Measurements from ENCODE around the gene NOM1.
"Not testable (repeated sequence)": the region's sequence is repeated elsewhere in the genome, so short reads cannot be mapped to it uniquely, and the experiment has no call there.

NOM1 gene

GRCh38 chr7:156932006-156932405, 17.5 kb upstream of the NOM1 start:
- no peak overlapping the region for H3K27ac ChIP-seq
- TF ChIP-seq, protein P1, sequence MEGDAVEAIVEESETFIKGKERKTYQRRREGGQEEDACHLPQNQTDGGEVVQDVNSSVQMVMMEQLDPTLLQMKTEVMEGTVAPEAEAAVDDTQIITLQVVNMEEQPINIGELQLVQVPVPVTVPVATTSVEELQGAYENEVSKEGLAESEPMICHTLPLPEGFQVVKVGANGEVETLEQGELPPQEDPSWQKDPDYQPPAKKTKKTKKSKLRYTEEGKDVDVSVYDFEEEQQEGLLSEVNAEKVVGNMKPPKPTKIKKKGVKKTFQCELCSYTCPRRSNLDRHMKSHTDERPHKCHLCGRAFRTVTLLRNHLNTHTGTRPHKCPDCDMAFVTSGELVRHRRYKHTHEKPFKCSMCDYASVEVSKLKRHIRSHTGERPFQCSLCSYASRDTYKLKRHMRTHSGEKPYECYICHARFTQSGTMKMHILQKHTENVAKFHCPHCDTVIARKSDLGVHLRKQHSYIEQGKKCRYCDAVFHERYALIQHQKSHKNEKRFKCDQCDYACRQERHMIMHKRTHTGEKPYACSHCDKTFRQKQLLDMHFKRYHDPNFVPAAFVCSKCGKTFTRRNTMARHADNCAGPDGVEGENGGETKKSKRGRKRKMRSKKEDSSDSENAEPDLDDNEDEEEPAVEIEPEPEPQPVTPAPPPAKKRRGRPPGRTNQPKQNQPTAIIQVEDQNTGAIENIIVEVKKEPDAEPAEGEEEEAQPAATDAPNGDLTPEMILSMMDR (IDR thresholded peaks at IDR 0.05) = no peak
- TF ChIP-seq ZFX (IDR thresholded peaks at IDR 0.05; ENCODE audit: borderline replicate concordance) = no peak

- H3K27ac ChIP-seq = no peak overlapping the region
- no peak for TF ChIP-seq ZFX (IDR thresholded peaks at IDR 0.05; ENCODE audit: borderline replicate concordance)
- TF ChIP-seq, protein P1 (IDR thresholded peaks at IDR 0.05) = no peak
Measured at GRCh38 chr7:156935250-156935649, 14.3 kb upstream of the NOM1 start.

DNA sequence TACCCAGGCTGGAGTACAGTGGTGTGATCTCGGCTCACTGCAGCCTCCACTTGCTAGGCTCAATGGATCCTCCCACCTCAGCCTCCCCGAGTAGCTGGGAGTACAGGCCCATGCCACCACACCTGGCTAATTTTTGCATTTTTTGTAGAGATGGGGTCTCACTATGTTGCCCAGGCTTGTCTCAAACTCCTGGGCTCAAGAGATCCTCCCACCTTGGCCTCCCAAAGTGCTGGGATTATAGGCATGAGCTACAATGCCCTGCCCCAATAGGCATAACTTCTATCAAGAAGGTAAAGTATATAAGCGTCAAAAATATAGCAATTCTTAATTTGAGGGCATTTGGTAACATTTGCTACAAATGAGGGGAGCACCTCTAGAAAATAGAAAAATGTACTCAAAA, 12.7 kb upstream of the NOM1 start:
- H3K27ac ChIP-seq = not testable (repeated sequence)

DNA sequence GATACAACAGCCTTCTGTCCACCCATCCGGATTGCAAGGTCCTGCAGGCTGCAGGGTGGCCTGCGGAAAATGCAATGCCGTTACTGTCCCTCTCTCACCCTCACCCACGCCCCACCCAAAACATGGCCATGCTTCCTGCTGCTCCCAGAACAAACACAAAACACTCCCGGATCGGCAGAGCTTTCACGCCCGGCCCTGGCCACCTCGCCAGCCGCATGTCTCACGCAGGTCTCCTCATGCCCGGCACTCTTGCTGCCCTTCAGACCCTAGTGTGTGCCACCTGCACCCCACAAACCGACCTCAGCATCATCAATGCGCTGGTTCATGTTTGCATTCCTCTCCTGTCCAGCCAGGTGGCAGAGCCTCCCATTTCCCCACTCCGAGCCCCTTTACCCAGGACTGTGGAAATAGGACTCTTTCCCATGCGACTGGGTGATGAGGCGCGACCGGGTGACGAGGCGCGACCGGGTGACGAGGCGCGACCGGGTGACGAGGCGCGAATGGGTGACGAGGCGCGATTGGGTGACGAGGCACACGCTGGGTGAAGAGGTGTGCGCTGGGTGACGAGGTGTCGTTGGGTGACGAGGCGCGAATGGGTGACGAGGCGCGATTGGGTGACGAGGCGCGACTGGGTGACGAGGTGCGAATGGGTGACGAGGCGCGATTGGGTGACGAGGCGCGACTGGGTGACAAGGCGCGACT, 8.9 kb upstream of the NOM1 start:
- TF ChIP-seq ZFX (IDR thresholded peaks at IDR 0.05; ENCODE audit: borderline replicate concordance) = no peak
- TF ChIP-seq, protein P1 (IDR thresholded peaks at IDR 0.05) = no peak

DNA sequence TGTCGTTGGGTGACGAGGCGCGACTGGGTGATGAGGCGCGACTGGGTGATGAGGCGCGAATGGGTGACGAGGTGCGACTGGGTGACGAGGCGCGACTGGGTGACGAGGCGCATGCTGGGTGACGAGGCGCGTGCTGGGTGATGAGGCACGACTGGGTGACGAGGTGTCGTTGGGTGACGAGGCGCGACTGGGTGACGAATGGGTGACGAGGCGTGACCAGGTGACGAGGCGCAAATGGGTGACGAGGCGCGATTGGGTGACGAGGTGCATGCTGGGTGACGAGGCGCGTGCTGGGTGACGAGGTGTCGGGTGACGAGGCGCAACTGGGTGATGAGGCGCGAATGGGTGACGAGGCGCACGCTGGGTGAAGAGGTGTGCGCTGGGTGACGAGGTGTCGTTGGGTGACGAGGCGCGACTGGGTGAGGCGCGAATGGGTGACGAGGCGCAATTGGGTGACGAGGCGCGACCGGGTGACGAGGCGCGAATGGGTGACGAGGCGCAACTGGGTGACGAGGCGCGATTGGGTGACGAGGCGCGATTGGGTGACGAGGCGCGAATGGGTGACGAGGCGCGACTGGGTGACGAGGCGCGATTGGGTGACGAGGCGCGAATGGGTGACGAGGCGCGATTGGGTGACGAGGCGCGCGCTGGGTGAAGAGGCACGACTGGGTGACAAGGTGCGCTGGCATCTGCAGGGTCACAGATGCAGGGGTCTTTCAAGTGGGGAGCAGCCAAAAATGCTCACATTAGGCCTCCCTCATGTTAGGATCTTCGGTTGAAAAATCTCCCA, 7.9 kb upstream of the NOM1 start:
- TF ChIP-seq, protein P1 (IDR thresholded peaks at IDR 0.05) = no peak
- no peak for TF ChIP-seq ZFX (IDR thresholded peaks at IDR 0.05; ENCODE audit: borderline replicate concordance)
- H3K27ac ChIP-seq = no peak overlapping the region

More for the DNA sequence above, 8.9 kb upstream of the NOM1 start:
- no peak overlapping the region for H3K27ac ChIP-seq

- TF ChIP-seq, protein P1 (IDR thresholded peaks at IDR 0.05) = no peak
- TF ChIP-seq ZFX (IDR thresholded peaks at IDR 0.05; ENCODE audit: borderline replicate concordance) = no peak
- no peak overlapping the region for H3K27ac ChIP-seq
Measured at GRCh38 chr7:156942708-156943090, 6.8 kb upstream of the NOM1 start.

GRCh38 chr7:156943091-156944041, 6.1 kb upstream of the NOM1 start:
- no peak for TF ChIP-seq ZFX (IDR thresholded peaks at IDR 0.05; ENCODE audit: borderline replicate concordance)
- no peak overlapping the region for H3K27ac ChIP-seq
